Measurements from ENCODE around the gene CTNND2. TPM values are rescaled to one million over a fixed set of nuclear protein-coding genes. Genes with fewer than 3 reads are reported as not detected.

CTNND2 gene
- total and polyA plus RNA-seq, 2 donors (not counting 1 experiment from before 2014, with no cell fraction given) = not detected

DNA sequence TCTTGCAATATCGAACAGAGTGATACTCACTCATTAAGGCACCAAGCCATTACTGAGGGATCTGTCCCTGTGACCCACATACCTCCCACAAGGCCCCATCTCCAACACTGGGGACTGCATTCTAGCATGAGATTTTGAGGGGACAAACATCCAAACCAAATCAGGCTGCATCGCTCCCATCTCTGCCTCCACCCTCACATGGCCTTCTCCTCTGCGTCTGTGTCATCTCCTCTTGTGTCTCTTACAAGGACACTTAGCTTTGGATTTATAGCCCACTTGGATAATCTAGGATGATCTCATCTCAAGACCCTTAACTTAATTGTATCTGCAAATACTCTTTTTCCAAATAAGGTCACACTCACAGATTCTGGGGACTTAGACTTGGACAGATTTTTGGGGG, 858.8 kb downstream of the CTNND2 start:
- POLR2A ChIA-PET = no interaction called here
- Histone ChIP-seq H2AFZ (ENCODE audit: insufficient read depth, low read depth, low read length, poor library complexity, severe bottlenecking) (no peak overlapping the region), H3K27ac (ENCODE audit: low read length in 2 of 2) (no peak overlapping the region), H3K27me3 (replicated peaks in 1 of 4; ENCODE audit: control extremely low read depth in 1 of 4, control insufficient read depth in 3 of 4, insufficient read depth in 4 of 4, low read length in 3 of 4) (peaks cover 0 to 2% (median 0%) of the 10 kb centered on the region in 4 experiments), H3K4me2 (replicated peaks; ENCODE audit: low read depth, low read length, poor library complexity, severe bottlenecking) (no peak overlapping the region), H3K4me3 (ENCODE audit: control extremely low read depth in 1 of 5, extremely low read depth in 1 of 5, insufficient read depth in 1 of 5, low read depth in 2 of 5, low read length in 4 of 5) (no peak overlapping the region), H3K9me3 (ENCODE audit: control extremely low read depth in 1 of 3, control insufficient read depth in 2 of 3, insufficient read depth in 1 of 3, low read length in 2 of 3) (no peaks in the 10 kb centered on the region), H3K79me2 (ENCODE audit: control insufficient read depth, insufficient read depth, low read length) (no peaks in the 10 kb centered on the region), H3K36me3 (replicated peaks in 1 of 2; ENCODE audit: control extremely low read depth in 1 of 2, control insufficient read depth in 1 of 2, extremely low read depth in 1 of 2, insufficient read depth in 2 of 2, low read length in 1 of 2) (no peaks in the 10 kb centered on the region), H3K4me1 (ENCODE audit: control insufficient read depth in 2 of 2, insufficient read depth in 2 of 2, low read length in 2 of 2) (no peaks in the 10 kb centered on the region), H3K9ac (ENCODE audit: low read length) (no peak overlapping the region), H4K20me1 (ENCODE audit: control insufficient read depth, insufficient read depth, low read length, poor library complexity, severe bottlenecking) (no peaks in the 10 kb centered on the region)
- Mint-ChIP-seq H3K4me1 (no peaks in the 10 kb centered on the region), H3K9me3 (ENCODE audit: insufficient read depth) (no peaks in the 10 kb centered on the region), H3K27ac (no peak overlapping the region), H3K27me3 (no peaks in the 10 kb centered on the region), H3K4me3 (no peak overlapping the region)
- WGBS (ENCODE audit: insufficient coverage) = 100% methylated on average over 2 of the region's 3 CpGs
- no peak for ATAC-seq (ENCODE audit: low read depth)
- CTCF ChIA-PET = no interaction called here
- DNase-seq = no peak
- intact Hi-C loops (cut with micrococcal nuclease) = no loop called here
- TF ChIP-seq CTCF (IDR thresholded peaks at IDR 0.05) = no peak
- no peak for TF ChIP-seq EZH2 (IDR thresholded peaks at IDR 0.05; ENCODE audit: borderline replicate concordance, insufficient read depth, low read depth, low read length, poor library complexity, severe bottlenecking)

DNA sequence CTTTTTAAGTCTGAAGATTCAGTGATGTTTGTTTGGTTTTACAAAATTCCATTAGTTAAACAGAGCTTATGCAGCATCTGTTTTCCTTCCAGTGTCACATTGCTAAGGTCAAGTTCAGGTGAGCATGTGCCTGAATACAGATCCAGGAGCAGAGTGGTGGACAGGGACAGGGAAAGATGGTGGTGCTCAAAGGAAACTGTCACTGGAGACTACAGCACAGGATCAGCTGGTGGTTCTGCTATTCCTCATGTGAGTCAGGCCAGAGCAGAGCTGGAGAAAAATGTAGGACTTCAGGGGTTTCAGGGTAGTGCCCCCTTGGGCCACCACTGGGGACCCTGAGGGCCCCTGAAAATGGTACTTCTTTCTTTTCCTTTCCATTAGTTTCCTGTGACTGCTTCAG, 859.7 kb downstream of the CTNND2 start:
- no peak overlapping the region for H3K27ac ChIP-seq (ENCODE audit: low read length in 2 of 2)
- intact Hi-C loops (cut with micrococcal nuclease) = no loop called here
- no peak overlapping the region for H3K4me3 Mint-ChIP-seq
- TF ChIP-seq EZH2 (IDR thresholded peaks at IDR 0.05; ENCODE audit: borderline replicate concordance, insufficient read depth, low read depth, low read length, poor library complexity, severe bottlenecking) = no peak
- no peak for TF ChIP-seq CTCF (IDR thresholded peaks at IDR 0.05)
- no peaks in the 10 kb centered on the region for H4K20me1 ChIP-seq (ENCODE audit: control insufficient read depth, insufficient read depth, low read length, poor library complexity, severe bottlenecking)
- POLR2A ChIA-PET = no interaction called here
- H3K27me3 Mint-ChIP-seq = peaks cover under 1% of the 10 kb centered on the region
- no peak overlapping the region for H3K4me3 ChIP-seq (ENCODE audit: control extremely low read depth in 1 of 5, extremely low read depth in 1 of 5, insufficient read depth in 1 of 5, low read depth in 2 of 5, low read length in 4 of 5)
- H3K9me3 Mint-ChIP-seq (ENCODE audit: insufficient read depth) = no peaks in the 10 kb centered on the region
- no peak overlapping the region for H3K27ac Mint-ChIP-seq
- DNase-seq = no peak
- H3K9me3 ChIP-seq (ENCODE audit: control extremely low read depth in 1 of 3, control insufficient read depth in 2 of 3, insufficient read depth in 1 of 3, low read length in 2 of 3) = no peaks in the 10 kb centered on the region
- CTCF ChIA-PET = no interaction called here
- peaks cover 0 to 2% (median 0%) of the 10 kb centered on the region in 4 experiments for H3K27me3 ChIP-seq (replicated peaks in 1 of 4; ENCODE audit: control extremely low read depth in 1 of 4, control insufficient read depth in 3 of 4, insufficient read depth in 4 of 4, low read length in 3 of 4)
- no peaks in the 10 kb centered on the region for H3K79me2 ChIP-seq (ENCODE audit: control insufficient read depth, insufficient read depth, low read length)
- H3K4me1 Mint-ChIP-seq = no peaks in the 10 kb centered on the region
- no peaks in the 10 kb centered on the region for H3K4me1 ChIP-seq (ENCODE audit: control insufficient read depth in 2 of 2, insufficient read depth in 2 of 2, low read length in 2 of 2)
- H2AFZ ChIP-seq (ENCODE audit: insufficient read depth, low read depth, low read length, poor library complexity, severe bottlenecking) = no peak overlapping the region
- no peaks in the 10 kb centered on the region for H3K36me3 ChIP-seq (replicated peaks in 1 of 2; ENCODE audit: control extremely low read depth in 1 of 2, control insufficient read depth in 1 of 2, extremely low read depth in 1 of 2, insufficient read depth in 2 of 2, low read length in 1 of 2)
- H3K4me2 ChIP-seq (replicated peaks; ENCODE audit: low read depth, low read length, poor library complexity, severe bottlenecking) = no peak overlapping the region
- ATAC-seq (ENCODE audit: low read depth) = no peak
- no peak overlapping the region for H3K9ac ChIP-seq (ENCODE audit: low read length)
